Measurements from ENCODE around the gene CACNG3.

GRCh38 chr16:24216961-24217360 lies 39.2 kb upstream of the CACNG3 start:
- no peak for TF ChIP-seq POLR2A (IDR thresholded peaks at IDR 0.05)
- TF ChIP-seq POLR2AphosphoS5 (IDR thresholded peaks at IDR 0.05), result no peak
